Measurements from ENCODE around the gene MCMBP. TPM values are rescaled to one million over a fixed set of nuclear protein-coding genes. Genes with fewer than 3 reads are reported as not detected.

MCMBP gene
- total RNA-seq, 1 donor, result 48.1 TPM

DNA sequence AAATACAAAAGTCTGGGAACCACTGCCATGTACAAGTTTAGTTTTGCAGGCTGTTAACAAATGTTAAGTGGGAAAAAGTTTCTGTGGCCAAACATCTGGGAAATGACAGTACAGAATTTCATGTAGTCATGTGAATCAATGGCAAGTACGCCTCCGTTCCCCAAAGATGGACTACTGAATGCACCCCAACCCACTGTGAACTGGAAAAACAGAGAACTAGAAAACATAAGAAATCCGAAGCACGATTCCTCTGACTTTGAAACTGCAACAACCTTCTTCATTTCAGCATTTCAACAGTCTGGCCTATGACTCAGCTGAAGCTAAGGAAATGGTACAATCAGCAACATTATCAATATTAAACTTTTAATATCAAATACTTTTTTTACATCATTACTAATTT is 41.8 kb downstream of the MCMBP start:
- no peak overlapping the region for H3K4me2 ChIP-seq (ENCODE audit: insufficient read depth, low read length)
- TF ChIP-seq, protein P1, sequence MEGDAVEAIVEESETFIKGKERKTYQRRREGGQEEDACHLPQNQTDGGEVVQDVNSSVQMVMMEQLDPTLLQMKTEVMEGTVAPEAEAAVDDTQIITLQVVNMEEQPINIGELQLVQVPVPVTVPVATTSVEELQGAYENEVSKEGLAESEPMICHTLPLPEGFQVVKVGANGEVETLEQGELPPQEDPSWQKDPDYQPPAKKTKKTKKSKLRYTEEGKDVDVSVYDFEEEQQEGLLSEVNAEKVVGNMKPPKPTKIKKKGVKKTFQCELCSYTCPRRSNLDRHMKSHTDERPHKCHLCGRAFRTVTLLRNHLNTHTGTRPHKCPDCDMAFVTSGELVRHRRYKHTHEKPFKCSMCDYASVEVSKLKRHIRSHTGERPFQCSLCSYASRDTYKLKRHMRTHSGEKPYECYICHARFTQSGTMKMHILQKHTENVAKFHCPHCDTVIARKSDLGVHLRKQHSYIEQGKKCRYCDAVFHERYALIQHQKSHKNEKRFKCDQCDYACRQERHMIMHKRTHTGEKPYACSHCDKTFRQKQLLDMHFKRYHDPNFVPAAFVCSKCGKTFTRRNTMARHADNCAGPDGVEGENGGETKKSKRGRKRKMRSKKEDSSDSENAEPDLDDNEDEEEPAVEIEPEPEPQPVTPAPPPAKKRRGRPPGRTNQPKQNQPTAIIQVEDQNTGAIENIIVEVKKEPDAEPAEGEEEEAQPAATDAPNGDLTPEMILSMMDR (IDR thresholded peaks at IDR 0.05; ENCODE audit: extremely low read depth, low read depth, low read length), result no peak
- no peaks in the 10 kb centered on the region for H3K4me1 ChIP-seq (ENCODE audit: insufficient read depth, low read length)
- no peak overlapping the region for H3K4me3 ChIP-seq (ENCODE audit: insufficient read depth, low read length)
- no peaks in the 10 kb centered on the region for H3K27me3 ChIP-seq (ENCODE audit: insufficient read depth, low read length)
- no peak overlapping the region for H3K27ac ChIP-seq (ENCODE audit: low read depth, low read length)
- no peaks in the 10 kb centered on the region for H4K20me1 ChIP-seq (ENCODE audit: insufficient read depth, low read length)
- no peak overlapping the region for H2AFZ ChIP-seq (ENCODE audit: low read length)
- DNase-seq (ENCODE audit: insufficient read length, low spot score, missing footprints), result no peak
- H3K79me2 ChIP-seq (ENCODE audit: insufficient read depth, low read length), result peaks cover 2% of the 10 kb centered on the region
- peaks cover 70% of the 10 kb centered on the region for H3K36me3 ChIP-seq (ENCODE audit: insufficient read depth, low read length)
- no peaks in the 10 kb centered on the region for H3K9me3 ChIP-seq (ENCODE audit: low read depth, low read length)

DNA sequence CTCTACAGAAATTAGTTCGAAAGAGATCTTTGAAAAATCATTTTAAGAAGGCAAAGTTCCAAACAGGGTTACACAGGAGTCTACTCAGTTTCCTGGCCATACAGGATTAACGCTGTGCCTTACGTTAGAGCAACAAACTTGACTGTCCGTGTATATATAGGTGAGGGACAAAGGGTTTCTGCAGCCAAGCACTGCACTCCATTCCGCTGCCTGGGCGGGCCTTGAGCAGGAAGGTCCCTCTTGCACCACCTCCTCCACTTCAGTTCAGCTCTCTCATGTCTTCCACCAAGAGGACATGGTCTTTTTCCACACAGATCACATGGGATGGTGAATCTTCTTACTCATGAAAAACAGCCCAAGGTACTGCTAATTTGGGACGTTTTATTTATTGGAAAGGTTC is 43.2 kb downstream of the MCMBP start:
- no peak overlapping the region for H2AFZ ChIP-seq (ENCODE audit: low read length)
- H3K4me3 ChIP-seq (ENCODE audit: insufficient read depth, low read length), result no peak overlapping the region
- no peak overlapping the region for H3K4me2 ChIP-seq (ENCODE audit: insufficient read depth, low read length)
- no peaks in the 10 kb centered on the region for H3K9me3 ChIP-seq (ENCODE audit: low read depth, low read length)
- peaks cover 2% of the 10 kb centered on the region for H3K79me2 ChIP-seq (ENCODE audit: insufficient read depth, low read length)
- DNase-seq (ENCODE audit: insufficient read length, low spot score, missing footprints), result no peak
- TF ChIP-seq, protein P1 (IDR thresholded peaks at IDR 0.05; ENCODE audit: extremely low read depth, low read depth, low read length), result no peak
- H3K27ac ChIP-seq (ENCODE audit: low read depth, low read length), result no peak overlapping the region
- H3K4me1 ChIP-seq (ENCODE audit: insufficient read depth, low read length), result no peaks in the 10 kb centered on the region
- H3K27me3 ChIP-seq (ENCODE audit: insufficient read depth, low read length), result no peaks in the 10 kb centered on the region
- H3K36me3 ChIP-seq (ENCODE audit: insufficient read depth, low read length), result peaks cover 56% of the 10 kb centered on the region
- no peaks in the 10 kb centered on the region for H4K20me1 ChIP-seq (ENCODE audit: insufficient read depth, low read length)

DNA sequence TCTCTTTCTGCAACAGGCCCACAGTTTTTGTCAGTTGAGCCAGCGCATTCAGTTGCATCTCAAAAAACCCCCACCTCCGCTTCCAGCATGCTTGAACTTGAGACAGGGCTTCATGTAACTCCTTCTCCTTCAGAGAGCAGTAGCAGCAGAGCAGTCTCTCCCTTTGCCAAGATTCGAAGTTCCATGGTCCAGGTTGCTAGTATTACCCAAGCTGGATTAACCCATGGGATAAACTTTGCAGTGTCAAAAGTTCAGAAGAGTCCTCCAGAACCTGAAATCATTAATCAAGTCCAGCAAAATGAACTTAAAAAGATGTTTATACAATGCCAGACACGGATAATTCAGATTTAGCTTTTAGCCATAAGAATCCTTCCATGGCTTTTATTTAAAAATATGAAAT is 45.2 kb downstream of the MCMBP start:
- Histone ChIP-seq H2AFZ (ENCODE audit: low read length) (no peak overlapping the region), H3K27me3 (ENCODE audit: insufficient read depth, low read length) (no peaks in the 10 kb centered on the region), H3K9me3 (ENCODE audit: low read depth, low read length) (no peaks in the 10 kb centered on the region), H3K4me1 (ENCODE audit: insufficient read depth, low read length) (no peaks in the 10 kb centered on the region), H3K4me2 (ENCODE audit: insufficient read depth, low read length) (no peak overlapping the region), H4K20me1 (ENCODE audit: insufficient read depth, low read length) (no peaks in the 10 kb centered on the region), H3K4me3 (ENCODE audit: insufficient read depth, low read length) (no peak overlapping the region), H3K79me2 (ENCODE audit: insufficient read depth, low read length) (peaks cover under 1% of the 10 kb centered on the region), H3K36me3 (ENCODE audit: insufficient read depth, low read length) (peaks cover 41% of the 10 kb centered on the region), H3K27ac (ENCODE audit: low read depth, low read length) (no peak overlapping the region)
- DNase-seq (ENCODE audit: insufficient read length, low spot score, missing footprints), result no peak
- TF ChIP-seq, protein P1 (IDR thresholded peaks at IDR 0.05; ENCODE audit: extremely low read depth, low read depth, low read length), result no peak

DNA sequence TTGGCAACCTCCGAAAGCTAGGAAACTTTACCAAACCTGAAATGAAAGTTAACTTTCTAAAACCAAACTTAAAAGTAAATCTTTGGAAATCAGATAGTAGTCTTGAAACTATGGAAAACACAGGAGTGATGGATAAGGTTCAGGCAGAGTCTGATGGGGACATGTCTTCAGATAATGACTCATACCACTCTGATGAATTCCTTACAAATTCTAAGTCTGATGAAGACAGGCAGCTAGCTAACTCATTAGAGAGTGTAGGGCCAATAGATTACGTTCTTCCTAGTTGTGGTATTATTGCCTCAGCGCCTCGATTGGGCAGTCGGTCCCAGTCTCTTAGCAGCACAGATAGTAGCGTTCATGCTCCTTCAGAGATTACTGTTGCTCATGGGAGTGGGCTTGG is 45.9 kb downstream of the MCMBP start:
- H3K27ac ChIP-seq (ENCODE audit: low read depth, low read length), result no peak overlapping the region
- H3K4me2 ChIP-seq (ENCODE audit: insufficient read depth, low read length), result no peak overlapping the region
- TF ChIP-seq, protein P1 (IDR thresholded peaks at IDR 0.05; ENCODE audit: extremely low read depth, low read depth, low read length), result no peak
- DNase-seq (ENCODE audit: insufficient read length, low spot score, missing footprints), result no peak
- no peak overlapping the region for H3K4me3 ChIP-seq (ENCODE audit: insufficient read depth, low read length)
- H2AFZ ChIP-seq (ENCODE audit: low read length), result no peak overlapping the region
- H4K20me1 ChIP-seq (ENCODE audit: insufficient read depth, low read length), result no peaks in the 10 kb centered on the region
- H3K36me3 ChIP-seq (ENCODE audit: insufficient read depth, low read length), result peaks cover 34% of the 10 kb centered on the region
- no peaks in the 10 kb centered on the region for H3K9me3 ChIP-seq (ENCODE audit: low read depth, low read length)
- H3K4me1 ChIP-seq (ENCODE audit: insufficient read depth, low read length), result no peaks in the 10 kb centered on the region
- H3K27me3 ChIP-seq (ENCODE audit: insufficient read depth, low read length), result no peaks in the 10 kb centered on the region
- H3K79me2 ChIP-seq (ENCODE audit: insufficient read depth, low read length), result no peaks in the 10 kb centered on the region

Measured in osteoblast (primary cell).